Measurements from ENCODE around the gene EIF3I.

EIF3I gene

GRCh38 chr1:32266921-32267591 is 44.8 kb downstream of the EIF3I start:
- DNase-seq: no peak

DNA sequence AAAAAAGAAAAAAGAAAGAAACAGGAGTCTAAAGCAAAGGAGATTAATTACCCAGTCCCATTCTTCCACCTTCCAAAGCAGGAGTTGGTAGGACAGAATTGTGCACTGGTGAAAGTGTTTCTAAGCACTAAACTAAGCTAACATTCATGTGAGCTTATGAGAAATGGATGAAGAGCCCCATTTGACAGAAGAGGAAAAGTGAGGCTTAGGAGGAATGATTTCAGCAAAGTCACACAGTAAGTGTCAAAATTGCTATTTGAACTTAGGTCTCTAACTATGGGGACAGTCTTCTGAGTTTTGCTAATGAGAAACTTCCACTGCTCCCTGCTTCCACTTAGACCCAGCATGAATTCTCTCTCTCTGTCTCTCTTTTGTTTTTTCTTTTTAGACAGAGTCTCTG is 47.5 kb downstream of the EIF3I start:
- no peak for DNase-seq

DNA sequence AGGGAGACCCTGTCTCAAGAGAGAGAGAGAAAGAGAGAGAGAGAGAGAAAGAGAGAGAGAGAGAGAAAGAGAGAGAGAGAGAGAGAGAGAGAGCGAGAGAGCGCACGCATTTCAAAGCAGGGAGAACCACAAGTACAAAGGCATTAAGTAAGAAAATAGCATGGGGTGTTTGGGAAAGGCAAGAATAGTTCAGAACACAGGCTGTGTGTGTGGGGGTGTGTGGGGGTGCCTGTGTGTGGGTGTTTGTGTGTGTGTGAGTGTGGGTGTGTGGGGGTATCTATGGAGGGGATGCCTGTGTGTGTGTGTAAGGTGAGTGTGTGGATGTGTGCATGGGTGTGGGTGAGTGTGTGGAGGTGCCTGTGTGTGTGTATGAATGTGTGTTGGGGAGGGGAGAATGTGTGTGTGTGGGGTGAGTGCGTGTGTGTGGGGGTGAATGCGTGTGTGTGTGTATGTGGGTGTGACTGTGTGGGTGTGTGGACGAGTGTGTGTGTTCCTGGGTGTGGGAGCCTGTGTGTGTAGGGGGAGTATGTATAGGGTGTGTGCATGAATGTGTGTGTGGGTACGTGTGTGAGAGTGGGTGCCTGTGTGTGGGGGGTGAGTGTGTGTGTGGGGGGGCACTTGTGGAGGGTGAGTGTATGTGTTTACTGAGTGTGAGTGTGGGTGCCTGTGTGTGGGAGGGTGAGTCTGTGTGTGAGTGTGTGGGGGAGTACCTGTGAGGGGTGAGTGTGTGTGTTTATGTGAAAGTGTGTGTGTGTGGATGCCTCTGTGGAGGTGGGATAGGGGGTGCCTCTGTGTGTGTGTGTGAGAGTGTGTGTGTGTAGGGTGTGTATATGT is 50.6 kb downstream of the EIF3I start:
- no peak for DNase-seq

DNA sequence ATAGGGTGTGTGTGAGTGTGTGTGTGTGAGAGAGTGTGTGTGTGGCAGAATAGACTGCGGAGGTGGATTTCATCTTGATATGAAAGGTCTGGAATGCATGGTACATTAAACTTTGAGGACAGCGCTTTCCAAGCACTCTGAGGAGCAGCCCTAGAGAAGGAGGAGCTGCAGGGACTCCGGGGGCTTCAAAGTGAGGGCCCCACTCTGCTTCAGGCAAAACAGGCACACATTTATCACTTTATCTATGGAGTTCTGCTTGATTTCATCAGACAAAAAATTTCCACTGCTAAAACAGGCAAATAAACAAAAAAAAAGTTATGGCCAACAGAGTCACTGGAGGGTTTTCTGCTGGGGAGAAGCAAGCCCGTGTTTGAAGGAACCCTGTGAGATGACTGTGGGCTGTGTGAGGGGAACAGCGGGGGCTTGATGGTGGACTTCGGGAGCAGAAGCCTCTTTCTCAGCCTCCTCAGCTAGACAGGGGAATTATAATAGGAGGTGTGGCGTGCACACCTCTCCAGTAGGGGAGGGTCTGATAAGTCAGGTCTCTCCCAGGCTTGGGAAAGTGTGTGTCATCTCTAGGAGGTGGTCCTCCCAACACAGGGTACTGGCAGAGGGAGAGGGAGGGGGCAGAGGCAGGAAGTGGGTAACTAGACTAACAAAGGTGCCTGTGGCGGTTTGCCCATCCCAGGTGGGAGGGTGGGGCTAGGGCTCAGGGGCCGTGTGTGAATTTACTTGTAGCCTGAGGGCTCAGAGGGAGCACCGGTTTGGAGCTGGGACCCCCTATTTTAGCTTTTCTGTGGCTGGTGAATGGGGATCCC is 51.4 kb downstream of the EIF3I start:
- DNase-seq: peak in 1 of 2 experiments; percentile 2

- DNase-seq: no peak
Observed at GRCh38 chr1:32274646-32275340, 52.6 kb downstream of the EIF3I start.

DNA sequence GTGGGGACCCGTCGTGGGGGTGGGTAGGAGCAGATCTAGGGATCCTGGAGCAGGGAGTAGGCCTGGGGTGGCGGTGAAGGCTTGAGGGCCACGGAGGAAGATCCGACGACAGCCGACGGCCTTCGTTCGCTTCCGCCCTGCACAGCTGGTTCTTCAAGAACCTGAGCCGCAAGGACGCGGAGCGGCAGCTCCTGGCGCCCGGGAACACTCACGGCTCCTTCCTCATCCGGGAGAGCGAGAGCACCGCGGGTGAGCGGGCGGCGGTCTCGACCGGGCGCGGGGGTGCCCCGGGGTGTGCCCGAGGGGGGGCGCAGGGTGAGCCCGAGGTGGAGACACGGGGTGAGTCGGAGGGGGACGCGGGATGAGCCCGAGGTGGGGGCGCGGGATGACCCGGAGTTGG is 53.2 kb downstream of the EIF3I start:
- no peak for DNase-seq

DNA sequence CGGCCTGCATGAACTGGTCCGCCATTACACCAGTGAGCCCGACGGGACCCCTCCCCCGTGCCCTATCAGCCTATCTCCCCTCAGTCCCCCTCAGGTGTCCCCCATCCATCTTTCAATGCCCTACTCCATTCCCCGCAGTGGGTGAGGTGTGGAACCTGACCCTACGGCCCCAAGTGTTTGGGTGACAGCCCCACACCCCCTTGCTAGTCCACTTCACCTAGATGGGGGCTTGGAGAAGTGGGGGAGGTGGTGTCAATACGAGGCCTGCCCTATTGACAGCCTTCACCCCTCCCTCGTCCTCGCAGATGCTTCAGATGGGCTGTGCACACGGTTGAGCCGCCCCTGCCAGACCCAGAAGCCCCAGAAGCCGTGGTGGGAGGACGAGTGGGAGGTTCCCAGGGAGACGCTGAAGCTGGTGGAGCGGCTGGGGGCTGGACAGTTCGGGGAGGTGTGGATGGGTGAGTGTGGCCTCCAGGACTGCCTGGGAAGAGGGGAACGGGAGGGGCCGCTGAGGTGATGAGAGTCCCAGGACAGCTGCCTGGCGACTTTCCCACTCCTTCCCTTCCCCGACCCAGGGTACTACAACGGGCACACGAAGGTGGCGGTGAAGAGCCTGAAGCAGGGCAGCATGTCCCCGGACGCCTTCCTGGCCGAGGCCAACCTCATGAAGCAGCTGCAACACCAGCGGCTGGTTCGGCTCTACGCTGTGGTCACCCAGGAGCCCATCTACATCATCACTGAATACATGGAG is 54.0 kb downstream of the EIF3I start:
- no peak for DNase-seq

Data from NCI-H187 (cell line).